GM23248 (cell line): ENCODE data around the gene TRPV2.

Experiments used
- EZH2 ChIP-seq: fragments of 200-600 bp; sonication (generic); IDR thresholded peaks from 2 replicates; pipeline ENCODE4 v1.6.1; 2018; ENCODE audit warnings: antibody characterized with exemption, mild to moderate bottlenecking; ENCODE audit not compliant: insufficient read depth, poor library complexity, severe bottlenecking
- EZH2phosphoT487 ChIP-seq: fragments of 200-600 bp; sonication (generic); IDR thresholded peaks from 2 replicates; pipeline ENCODE4 v1.6.1; 2018; ENCODE audit warnings: antibody characterized with exemption, moderate library complexity, mild to moderate bottlenecking, low read depth; ENCODE audit not compliant: insufficient read depth

- TF ChIP-seq EZH2 = no peak
- no peak for TF ChIP-seq EZH2phosphoT487
These were observed 20.8 kb downstream of the TRPV2 start for GRCh38 chr17:16435925-16436886.
